Thoracic aorta (tissue), 2 donors: ENCODE measurements around the gene TTBK1. TPM values are rescaled to one million over a fixed set of nuclear protein-coding genes. Genes with fewer than 3 reads are reported as not detected.

ENCODE experiments used
- ATAC-seq: fragments of 150-250 bp; one replicate; pipeline ENCODE4 v1.8.0; 2017; ENCODE audit warnings: low read depth; ENCODE audit not compliant: insufficient number of reproducible peaks, low FRiP score
- DNase-seq: peaks from one replicate; pipeline ENCODE4 v3.0.0-alpha.2; 2020; ENCODE audit warnings: low spot score
- H3K27ac ChIP-seq, 2 donors: fragments of 200-600 bp; sonication (generic); 1 replicate in 1 of 2; 2 replicates in 1 of 2; pipeline ENCODE4 v1.5.1; 2016; ENCODE audit warnings: mild to moderate bottlenecking in 2 of 2, moderate library complexity in 2 of 2
- H3K27me3 ChIP-seq: fragments of 200-600 bp; sonication (generic); replicated peaks from 2 replicates; pipeline ENCODE4 v1.6.0; 2016; ENCODE audit warnings: mild to moderate bottlenecking; ENCODE audit not compliant: insufficient read depth
- H3K36me3 ChIP-seq: fragments of 200-600 bp; sonication (generic); one replicate; pipeline ENCODE4 v1.5.1; 2016
- H3K4me1 ChIP-seq, 2 donors: fragments of 200-600 bp; sonication (generic); 1 replicate in 1 of 2; 2 replicates in 1 of 2; pipeline versions ENCODE4 v1.5.1 to v1.6.0; 2016; ENCODE audit warnings: low read depth in 2 of 2, mild to moderate bottlenecking in 1 of 2; ENCODE audit not compliant: control insufficient read depth in 1 of 2
- H3K4me3 ChIP-seq: fragments of 200-600 bp; sonication (generic); 2 replicates; pipeline ENCODE4 v1.5.1; 2016; ENCODE audit warnings: mild to moderate bottlenecking
- H3K9me3 ChIP-seq: fragments of 200-600 bp; sonication (generic); 2 replicates; pipeline ENCODE4 v1.5.1; 2016
- total RNA-seq, 2 donors: library from RNA; depleted of rRNA; stranded (reverse); fragments of >200 nt; gene quantifications; one replicate each; pipeline versions ENCODE4 v1.1.0 to v1.2.3, GENCODE V29; 2016
- TF ChIP-seq, protein P1 (sequence below): fragments of 200-600 bp; sonication (generic); IDR thresholded peaks from one replicate; pipeline ENCODE4 v1.5.1; 2019; ENCODE audit warnings: antibody characterized with exemption

Gene TTBK1
- total RNA-seq, 2 donors from 2014 or later: not detected

DNA sequence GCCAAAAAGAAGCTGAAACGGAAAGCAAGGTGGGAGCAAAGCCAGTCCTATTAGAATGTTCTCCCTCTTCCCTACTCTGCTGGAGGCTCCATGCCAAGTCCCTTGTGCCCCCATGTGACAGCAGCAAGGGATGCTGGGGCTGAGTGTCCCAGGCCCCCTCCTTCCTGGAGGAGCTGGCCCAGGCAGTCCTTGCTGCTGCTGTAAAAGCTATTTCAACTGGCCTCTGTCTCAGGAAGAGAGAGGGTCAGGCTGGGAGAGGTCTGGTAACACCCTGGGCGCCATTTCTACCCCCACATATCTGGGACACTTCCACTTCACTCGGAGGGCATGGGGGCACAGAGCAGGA is 25.0 kb downstream of the TTBK1 start:
- H3K9me3 ChIP-seq: no peaks in the 10 kb centered on the region
- no peak overlapping the region for H3K27ac ChIP-seq
- H3K4me1 ChIP-seq: peaks cover 6 to 21% of the 10 kb centered on the region in 2 donors
- H3K4me3 ChIP-seq: no peak overlapping the region
- no peaks in the 10 kb centered on the region for H3K27me3 ChIP-seq
- DNase-seq (no peak), ATAC-seq (no peak)
- no peaks in the 10 kb centered on the region for H3K36me3 ChIP-seq
- TF ChIP-seq, protein P1, sequence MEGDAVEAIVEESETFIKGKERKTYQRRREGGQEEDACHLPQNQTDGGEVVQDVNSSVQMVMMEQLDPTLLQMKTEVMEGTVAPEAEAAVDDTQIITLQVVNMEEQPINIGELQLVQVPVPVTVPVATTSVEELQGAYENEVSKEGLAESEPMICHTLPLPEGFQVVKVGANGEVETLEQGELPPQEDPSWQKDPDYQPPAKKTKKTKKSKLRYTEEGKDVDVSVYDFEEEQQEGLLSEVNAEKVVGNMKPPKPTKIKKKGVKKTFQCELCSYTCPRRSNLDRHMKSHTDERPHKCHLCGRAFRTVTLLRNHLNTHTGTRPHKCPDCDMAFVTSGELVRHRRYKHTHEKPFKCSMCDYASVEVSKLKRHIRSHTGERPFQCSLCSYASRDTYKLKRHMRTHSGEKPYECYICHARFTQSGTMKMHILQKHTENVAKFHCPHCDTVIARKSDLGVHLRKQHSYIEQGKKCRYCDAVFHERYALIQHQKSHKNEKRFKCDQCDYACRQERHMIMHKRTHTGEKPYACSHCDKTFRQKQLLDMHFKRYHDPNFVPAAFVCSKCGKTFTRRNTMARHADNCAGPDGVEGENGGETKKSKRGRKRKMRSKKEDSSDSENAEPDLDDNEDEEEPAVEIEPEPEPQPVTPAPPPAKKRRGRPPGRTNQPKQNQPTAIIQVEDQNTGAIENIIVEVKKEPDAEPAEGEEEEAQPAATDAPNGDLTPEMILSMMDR: no peak

DNA sequence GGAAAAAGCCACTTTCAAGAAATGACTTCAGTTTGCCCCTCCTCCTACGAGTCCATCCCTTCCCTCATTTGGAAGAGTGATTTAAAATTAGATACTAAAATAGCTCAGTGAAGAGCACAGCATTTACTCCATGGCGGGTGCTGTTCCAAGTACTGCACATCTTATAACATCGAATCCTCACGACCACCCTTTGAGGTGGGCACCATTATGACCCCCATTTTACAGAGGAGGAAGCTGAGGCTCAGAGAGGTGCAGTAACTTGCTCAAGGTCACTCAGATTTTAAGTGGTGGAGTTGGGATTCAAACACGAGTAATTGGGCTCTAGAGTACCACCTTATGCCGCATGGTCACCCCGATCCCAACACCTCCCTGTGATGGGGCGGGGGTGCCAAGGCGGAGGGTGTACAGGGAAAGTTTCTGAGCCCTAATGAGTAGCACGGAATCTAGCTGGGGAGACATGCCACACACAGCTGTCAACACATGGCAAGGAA is 25.5 kb downstream of the TTBK1 start:
- H3K9me3 ChIP-seq: no peaks in the 10 kb centered on the region
- no peaks in the 10 kb centered on the region for H3K27me3 ChIP-seq
- TF ChIP-seq, protein P1: no peak
- H3K4me1 ChIP-seq: peaks cover 6 to 21% of the 10 kb centered on the region in 2 donors
- DNase-seq: no peak
- H3K36me3 ChIP-seq: no peaks in the 10 kb centered on the region
- no peak overlapping the region for H3K4me3 ChIP-seq
- ATAC-seq: no peak
- H3K27ac ChIP-seq: no peak overlapping the region

DNA sequence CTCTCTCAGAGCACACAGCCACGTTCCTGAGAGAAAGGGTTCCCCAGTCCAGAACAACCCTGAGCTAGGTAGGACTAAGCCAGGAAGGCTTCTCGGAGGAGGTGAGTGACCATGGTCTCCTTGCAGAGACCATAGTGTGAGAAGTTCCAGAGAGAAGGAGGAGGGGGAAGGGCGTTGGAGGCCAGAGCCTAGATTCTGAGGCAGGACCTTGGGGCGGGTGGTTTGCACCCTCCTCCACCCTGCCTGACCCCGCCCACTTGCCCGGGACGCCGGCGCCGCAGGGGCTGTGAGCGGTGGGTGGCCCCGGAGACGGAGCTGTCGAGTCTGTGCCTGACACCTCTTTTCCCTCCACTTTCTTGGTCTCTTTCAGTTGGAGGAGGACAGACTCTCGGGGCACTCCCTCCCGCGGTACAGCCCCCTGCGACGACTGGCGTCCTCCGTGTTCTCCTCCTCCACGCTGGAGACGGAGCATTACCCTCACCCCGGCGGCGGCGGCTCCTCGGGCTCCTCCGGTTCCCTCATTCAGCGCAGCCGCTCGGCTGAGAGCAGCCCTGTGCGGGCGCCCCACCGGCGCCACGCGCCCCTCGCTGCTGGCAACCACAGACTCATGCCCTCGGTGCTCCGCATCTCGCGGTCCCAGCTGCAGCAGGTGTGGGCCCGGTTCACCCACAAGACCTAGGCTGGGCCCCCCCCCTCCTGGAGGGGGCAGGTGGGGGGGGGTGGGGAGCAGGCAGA is 26.2 kb downstream of the TTBK1 start:
- H3K9me3 ChIP-seq: no peaks in the 10 kb centered on the region
- ATAC-seq (no peak), DNase-seq (no peak)
- H3K27ac ChIP-seq: no peak overlapping the region
- TF ChIP-seq, protein P1: no peak
- no peaks in the 10 kb centered on the region for H3K36me3 ChIP-seq
- peak overlapping the region; percentile 66 for H3K4me3 ChIP-seq
- peaks cover 6 to 21% of the 10 kb centered on the region in 2 donors for H3K4me1 ChIP-seq
- H3K27me3 ChIP-seq: no peaks in the 10 kb centered on the region

DNA sequence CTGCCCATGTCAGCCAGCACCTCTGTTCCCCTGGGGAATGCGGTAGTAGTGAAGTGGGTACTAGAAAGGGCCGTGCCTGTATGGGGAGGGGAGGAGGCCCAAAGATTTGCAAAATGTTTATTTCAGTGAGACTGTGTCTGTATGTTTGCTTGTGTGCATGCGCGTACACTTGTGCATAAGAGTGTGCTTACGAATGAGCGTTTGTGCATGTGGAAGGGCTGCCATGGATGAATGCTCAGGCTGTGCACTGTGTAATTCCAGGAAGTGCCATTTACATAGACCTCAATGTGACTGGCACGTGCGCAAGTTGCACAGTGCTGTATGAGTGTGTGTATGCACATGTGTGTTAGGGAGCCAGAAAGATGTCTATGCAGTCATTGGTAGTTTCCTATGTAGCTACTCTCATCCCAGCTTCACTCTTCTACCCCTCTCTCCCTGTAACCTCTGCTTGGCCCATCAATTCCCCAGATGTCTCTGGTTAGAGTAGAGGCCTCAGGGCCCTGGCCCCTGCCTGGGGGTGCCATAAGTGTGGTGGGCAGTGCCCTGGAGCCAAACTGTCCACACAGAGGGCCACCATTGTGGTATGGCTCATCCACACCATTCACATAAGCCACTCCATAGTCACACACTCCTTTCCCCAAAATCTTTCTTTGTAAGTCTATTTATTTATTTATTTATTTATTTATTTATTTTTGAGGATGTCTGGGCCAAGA is 28.0 kb downstream of the TTBK1 start:
- H3K4me1 ChIP-seq: peaks cover 6 to 34% of the 10 kb centered on the region in 2 donors
- TF ChIP-seq, protein P1: no peak
- no peak for ATAC-seq

DNA sequence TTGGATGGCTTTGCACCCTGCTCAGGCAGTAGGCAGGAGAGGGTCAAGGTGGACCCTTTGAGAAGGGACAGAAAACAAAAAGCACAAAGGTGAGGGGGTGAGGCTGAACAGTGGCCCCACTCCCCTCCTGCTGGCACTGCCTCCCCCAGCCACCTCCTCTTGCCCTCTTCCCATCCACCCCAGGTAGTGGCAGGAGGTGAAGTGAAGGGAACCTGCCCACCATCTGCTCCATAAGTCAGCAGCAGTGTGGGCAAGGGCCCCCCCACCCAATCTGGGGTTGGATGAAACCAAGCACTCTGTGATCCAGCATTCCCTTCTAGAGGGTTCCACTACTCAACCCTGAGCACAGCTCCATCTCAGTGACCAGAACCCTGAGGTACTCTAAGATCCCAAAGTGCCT is 28.7 kb downstream of the TTBK1 start:
- Histone ChIP-seq H3K4me3 (no peak overlapping the region), H3K9me3 (no peaks in the 10 kb centered on the region), H3K27ac (no peak overlapping the region), H3K4me1 (peaks cover 6 to 34% of the 10 kb centered on the region in 2 donors), H3K27me3 (no peaks in the 10 kb centered on the region), H3K36me3 (no peaks in the 10 kb centered on the region)
- DNase-seq (no peak), ATAC-seq (no peak)
- TF ChIP-seq, protein P1: no peak

More for the DNA sequence above, 28.0 kb downstream of the TTBK1 start:
- Histone ChIP-seq H3K9me3 (no peaks in the 10 kb centered on the region), H3K27me3 (no peaks in the 10 kb centered on the region), H3K4me3 (no peak overlapping the region), H3K36me3 (no peaks in the 10 kb centered on the region), H3K27ac (no peak overlapping the region)
- DNase-seq: no peak
